ENCODE results near the gene ATF7.
A peak's percentile ranks its signal among the peaks of the same experiment; 100 is the strongest.

DNA sequence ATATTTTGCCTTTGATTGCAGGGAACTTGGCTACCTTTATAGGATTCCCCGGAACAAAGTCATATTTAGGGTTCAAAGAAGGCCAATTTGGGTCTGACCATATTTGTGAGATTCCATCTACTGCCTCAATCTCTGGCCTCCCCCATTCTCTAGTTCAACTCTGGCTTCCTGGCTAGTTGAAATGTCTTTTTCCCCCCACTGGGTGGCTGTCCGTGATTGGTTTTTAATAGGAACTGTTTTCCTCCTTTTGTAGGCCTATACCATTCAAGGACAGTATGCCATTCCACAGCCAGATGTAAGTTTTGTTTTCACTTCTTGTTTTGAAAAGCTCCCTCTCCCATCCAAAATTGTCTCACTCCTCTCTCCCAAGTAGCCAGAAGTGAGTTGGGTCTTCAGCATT is 160.5 kb downstream of the ATF7 start:
- TF ChIP-seq FOS (IDR thresholded peaks at IDR 0.05; ENCODE audit: borderline replicate concordance, insufficient read depth, low read length) (no peak), EZH2 (IDR thresholded peaks at IDR 0.05; ENCODE audit: borderline replicate concordance, low read depth, low read length, severe bottlenecking) (no peak)
- TF ChIP-seq, protein P1, sequence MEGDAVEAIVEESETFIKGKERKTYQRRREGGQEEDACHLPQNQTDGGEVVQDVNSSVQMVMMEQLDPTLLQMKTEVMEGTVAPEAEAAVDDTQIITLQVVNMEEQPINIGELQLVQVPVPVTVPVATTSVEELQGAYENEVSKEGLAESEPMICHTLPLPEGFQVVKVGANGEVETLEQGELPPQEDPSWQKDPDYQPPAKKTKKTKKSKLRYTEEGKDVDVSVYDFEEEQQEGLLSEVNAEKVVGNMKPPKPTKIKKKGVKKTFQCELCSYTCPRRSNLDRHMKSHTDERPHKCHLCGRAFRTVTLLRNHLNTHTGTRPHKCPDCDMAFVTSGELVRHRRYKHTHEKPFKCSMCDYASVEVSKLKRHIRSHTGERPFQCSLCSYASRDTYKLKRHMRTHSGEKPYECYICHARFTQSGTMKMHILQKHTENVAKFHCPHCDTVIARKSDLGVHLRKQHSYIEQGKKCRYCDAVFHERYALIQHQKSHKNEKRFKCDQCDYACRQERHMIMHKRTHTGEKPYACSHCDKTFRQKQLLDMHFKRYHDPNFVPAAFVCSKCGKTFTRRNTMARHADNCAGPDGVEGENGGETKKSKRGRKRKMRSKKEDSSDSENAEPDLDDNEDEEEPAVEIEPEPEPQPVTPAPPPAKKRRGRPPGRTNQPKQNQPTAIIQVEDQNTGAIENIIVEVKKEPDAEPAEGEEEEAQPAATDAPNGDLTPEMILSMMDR (IDR thresholded peaks at IDR 0.05; ENCODE audit: extremely low read depth in 1 of 2, insufficient read depth in 1 of 2, low read depth in 1 of 2, low read length in 2 of 2), result peak in 1 of 2 donors; percentile 1
